HepG2 (cell line): ENCODE measurements around the gene AHNAK. TPM values are rescaled to one million over a fixed set of nuclear protein-coding genes. Genes with fewer than 3 reads are reported as not detected.

ENCODE experiments used
- CEBPB ChIP-seq: IDR thresholded peaks from 2 replicates; pipeline ENCODE4 v1.6.1; 2011; ENCODE audit warnings: low read depth, low read length, improper control_type of control experiment, borderline replicate concordance
- DR1 ChIP-seq: sonication (generic); formaldehyde crosslinking; IDR thresholded peaks from 2 replicates; pipeline ENCODE4 v1.8.0; 2021; ENCODE audit warnings: mild to moderate bottlenecking, missing genetic modification reagents, inconsistent platforms
- KAT8 ChIP-seq: IDR thresholded peaks from 2 replicates; pipeline ENCODE4 v1.6.1; 2016; ENCODE audit warnings: missing genetic modification reagents, missing compliant biosample characterization
- KLF16 ChIP-seq, 2 experiments: sonication (generic) in 1 of 2; formaldehyde crosslinking in 1 of 2; IDR thresholded peaks; 2 replicates each; pipeline versions ENCODE4 v1.6.1 to v1.8.0; 2016 to 2023; ENCODE audit warnings: missing genetic modification reagents in 2 of 2, missing compliant biosample characterization in 1 of 2
- NR2C2 ChIP-seq: sonication (generic); formaldehyde crosslinking; IDR thresholded peaks from 2 replicates; pipeline ENCODE4 v1.4.0; 2020; ENCODE audit warnings: missing genetic modification reagents, mild to moderate bottlenecking, moderate library complexity, borderline replicate concordance
- PAXIP1 ChIP-seq: sonication (generic); formaldehyde crosslinking; conservative IDR thresholded peaks from 2 replicates; pipeline ENCODE4 v1.4.0; 2020; ENCODE audit warnings: mild to moderate bottlenecking, missing genetic modification reagents, moderate library complexity
- PLRG1 ChIP-seq: fragments of 450-650 bp; conservative IDR thresholded peaks from 2 replicates; pipeline ENCODE4 v1.6.1; 2016
- SIX4 ChIP-seq: sonication (generic); formaldehyde crosslinking; IDR thresholded peaks from 2 replicates; pipeline ENCODE4 v1.4.0; 2020; ENCODE audit warnings: missing genetic modification reagents
- SNAPC5 ChIP-seq: sonication (generic); formaldehyde crosslinking; IDR thresholded peaks from 2 replicates; pipeline ENCODE4 v1.8.1; 2023; ENCODE audit warnings: mild to moderate bottlenecking, missing genetic modification reagents, borderline replicate concordance
- ZGPAT ChIP-seq: IDR thresholded peaks from 2 replicates; pipeline ENCODE4 v1.6.1; 2016; ENCODE audit warnings: mild to moderate bottlenecking
- ZNF235 ChIP-seq: sonication (generic); formaldehyde crosslinking; IDR thresholded peaks from 2 replicates; pipeline ENCODE4 v1.8.1; 2023; ENCODE audit warnings: mild to moderate bottlenecking, missing genetic modification reagents, borderline replicate concordance
- ZNF296 ChIP-seq: sonication (generic); formaldehyde crosslinking; conservative IDR thresholded peaks from 2 replicates; pipeline ENCODE4 v1.5.0; 2020; ENCODE audit warnings: mild to moderate bottlenecking, missing genetic modification reagents
- ZNF501 ChIP-seq: sonication (generic); formaldehyde crosslinking; IDR thresholded peaks from 2 replicates; pipeline ENCODE4 v1.5.1; 2020; ENCODE audit warnings: mild to moderate bottlenecking, moderate library complexity, missing genetic modification reagents
- ZNF572 ChIP-seq: sonication (generic); formaldehyde crosslinking; IDR thresholded peaks from 2 replicates; pipeline ENCODE4 v1.5.1; 2020; ENCODE audit warnings: mild to moderate bottlenecking, missing genetic modification reagents
- ZNF788 ChIP-seq: sonication (generic); formaldehyde crosslinking; IDR thresholded peaks from 2 replicates; pipeline ENCODE4 v1.5.0; 2020; ENCODE audit warnings: mild to moderate bottlenecking, missing genetic modification reagents, borderline replicate concordance
- ZNF841 ChIP-seq: sonication (generic); formaldehyde crosslinking; IDR thresholded peaks from 2 replicates; pipeline ENCODE4 v1.8.1; 2023; ENCODE audit warnings: missing genetic modification reagents, borderline replicate concordance
- polyA plus RNA-seq, 8 experiments: library from polyadenylated mRNA; depleted of rRNA in 3 of 8; stranded (reverse) in 7 of 8; unstranded in 1 of 8; fragments of >200 nt; fragmentation: Illumina TruSeq in 4 of 8; extraction: Trizol in 4 of 8; gene quantifications; 2 replicates each; pipeline versions ENCODE4 v1.2.1 to v1.2.3, GENCODE V29; 2011 to 2016; ENCODE audit warnings: low read depth in 4 of 8, missing spikeins in 1 of 8, mixed read lengths in 1 of 8; ENCODE audit not compliant: insufficient read depth in 1 of 8
- total RNA-seq, 5 experiments: library from RNA; depleted of rRNA; stranded (reverse); fragments of >200 nt; fragmentation: Illumina TruSeq; extraction: Trizol; gene quantifications; 2 replicates each; pipeline ENCODE4 v1.2.3, GENCODE V29; 2016; ENCODE audit warnings: low read depth in 1 of 5

AHNAK gene
- total and polyA plus RNA-seq, 2 of the 13 experiments (the other 11 are each of a cell fraction or from before 2014, with no cell fraction given): 23.4 to 25.0 TPM

GRCh38 chr11:62498492-62499286 is 47.9 kb downstream of the AHNAK start (continued):
- TF ChIP-seq PAXIP1 (no peak; the same call in 1 of the 2 replicates), PLRG1 (no peak), ZNF501 (0 out of 2 replicates have a peak, but pooled peaks have one; percentile 21), ZNF788 (no peak), ZNF296 (CRISPR knock-in tag) (no peak), SIX4 (CRISPR knock-in tag) (no peak), DR1 (CRISPR knock-in tag) (no peak), KAT8 (CRISPR knock-in tag) (no peak), KLF16 (CRISPR knock-in tag; IDR thresholded peaks at IDR 0.05) (no peak), ZNF841 (CRISPR knock-in tag) (no peak), ZNF572 (CRISPR knock-in tag) (no peak), SNAPC5 (CRISPR knock-in tag) (no peak), CEBPB (no peak), ZNF235 (CRISPR knock-in tag) (no peak), ZGPAT (CRISPR knock-in tag) (no peak), NR2C2 (0 out of 2 replicates have a peak, but pooled peaks have one; percentile 24)
